Measurements from ENCODE around the gene ZNRF4.

The ZNRF4 gene

DNA sequence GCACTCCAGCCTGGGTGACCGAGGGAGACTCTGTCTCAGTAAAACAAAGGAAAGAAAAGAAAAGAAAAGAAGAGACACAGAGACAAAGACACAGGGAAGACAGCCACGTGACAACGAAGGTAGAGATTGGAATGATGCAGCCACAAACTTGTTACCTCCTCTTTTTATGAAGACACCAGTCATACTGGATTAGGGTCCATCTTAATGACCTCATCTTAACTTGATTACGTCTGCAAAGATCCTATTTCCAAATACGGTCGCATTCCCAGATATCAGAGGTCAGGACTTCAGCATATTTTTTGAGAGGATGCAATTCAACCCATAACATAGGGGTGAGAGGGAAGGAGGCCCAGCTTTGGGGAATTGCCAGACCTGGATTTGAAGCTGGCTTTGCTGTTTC, 4.1 kb downstream of the ZNRF4 start:
- Histone ChIP-seq H3K4me2 (ENCODE audit: low read depth, low read length) (no peak overlapping the region), H3K9me3 (replicated peaks; ENCODE audit: insufficient read depth, low read length) (no peaks in the 10 kb centered on the region), H3K4me1 (ENCODE audit: low read length) (no peaks in the 10 kb centered on the region), H3F3A (ENCODE audit: insufficient read depth, low read length) (no peaks in the 10 kb centered on the region), H3K27me3 (replicated peaks; ENCODE audit: insufficient read depth, low read length) (peaks cover 79% of the 10 kb centered on the region), H4K20me1 (ENCODE audit: insufficient read depth, low read length) (no peaks in the 10 kb centered on the region), H3K79me2 (ENCODE audit: low read length) (no peaks in the 10 kb centered on the region), H3K4me3 (ENCODE audit: low read length) (no peak overlapping the region), H3K27ac (ENCODE audit: low read length) (no peak overlapping the region), H3K36me3 (replicated peaks; ENCODE audit: insufficient read depth, low read length) (no peaks in the 10 kb centered on the region), H2AFZ (ENCODE audit: low read length) (no peak overlapping the region), H3K9me2 (replicated peaks; ENCODE audit: insufficient read depth, low read length) (no peaks in the 10 kb centered on the region), H3K9ac (ENCODE audit: low read length) (no peak overlapping the region)
- no peak for DNase-seq
- TF ChIP-seq EZH2phosphoT487 (IDR thresholded peaks at IDR 0.05; ENCODE audit: low read length) = no peak
- TF ChIP-seq, protein P1, sequence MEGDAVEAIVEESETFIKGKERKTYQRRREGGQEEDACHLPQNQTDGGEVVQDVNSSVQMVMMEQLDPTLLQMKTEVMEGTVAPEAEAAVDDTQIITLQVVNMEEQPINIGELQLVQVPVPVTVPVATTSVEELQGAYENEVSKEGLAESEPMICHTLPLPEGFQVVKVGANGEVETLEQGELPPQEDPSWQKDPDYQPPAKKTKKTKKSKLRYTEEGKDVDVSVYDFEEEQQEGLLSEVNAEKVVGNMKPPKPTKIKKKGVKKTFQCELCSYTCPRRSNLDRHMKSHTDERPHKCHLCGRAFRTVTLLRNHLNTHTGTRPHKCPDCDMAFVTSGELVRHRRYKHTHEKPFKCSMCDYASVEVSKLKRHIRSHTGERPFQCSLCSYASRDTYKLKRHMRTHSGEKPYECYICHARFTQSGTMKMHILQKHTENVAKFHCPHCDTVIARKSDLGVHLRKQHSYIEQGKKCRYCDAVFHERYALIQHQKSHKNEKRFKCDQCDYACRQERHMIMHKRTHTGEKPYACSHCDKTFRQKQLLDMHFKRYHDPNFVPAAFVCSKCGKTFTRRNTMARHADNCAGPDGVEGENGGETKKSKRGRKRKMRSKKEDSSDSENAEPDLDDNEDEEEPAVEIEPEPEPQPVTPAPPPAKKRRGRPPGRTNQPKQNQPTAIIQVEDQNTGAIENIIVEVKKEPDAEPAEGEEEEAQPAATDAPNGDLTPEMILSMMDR (IDR thresholded peaks at IDR 0.05; ENCODE audit: low read length) = no peak
- TF ChIP-seq EZH2 (optimal IDR thresholded peaks at IDR 0.05; ENCODE audit: low read depth, low read length) = no peak

DNA sequence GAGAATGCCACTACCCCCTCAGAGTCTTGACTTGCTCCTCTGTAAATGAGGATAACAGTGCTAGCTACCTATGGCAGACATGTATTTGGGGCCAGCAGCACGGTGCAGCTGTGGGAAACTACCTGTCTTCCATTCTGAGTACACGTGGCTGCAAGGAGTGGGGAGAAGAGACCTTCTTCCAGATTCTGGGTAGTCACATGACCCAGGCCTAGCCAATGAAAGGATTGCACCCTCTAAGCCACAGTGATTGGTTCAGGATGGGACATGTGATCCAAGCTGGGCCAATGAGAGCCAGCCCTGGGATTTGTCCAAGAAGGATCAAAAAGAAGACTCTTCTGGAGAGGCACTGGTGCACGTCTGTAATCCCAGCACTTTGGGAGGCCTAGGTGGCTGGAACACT, 5.5 kb downstream of the ZNRF4 start:
- DNase-seq = no peak
- no peak overlapping the region for H3K4me3 ChIP-seq (ENCODE audit: low read length)

DNA sequence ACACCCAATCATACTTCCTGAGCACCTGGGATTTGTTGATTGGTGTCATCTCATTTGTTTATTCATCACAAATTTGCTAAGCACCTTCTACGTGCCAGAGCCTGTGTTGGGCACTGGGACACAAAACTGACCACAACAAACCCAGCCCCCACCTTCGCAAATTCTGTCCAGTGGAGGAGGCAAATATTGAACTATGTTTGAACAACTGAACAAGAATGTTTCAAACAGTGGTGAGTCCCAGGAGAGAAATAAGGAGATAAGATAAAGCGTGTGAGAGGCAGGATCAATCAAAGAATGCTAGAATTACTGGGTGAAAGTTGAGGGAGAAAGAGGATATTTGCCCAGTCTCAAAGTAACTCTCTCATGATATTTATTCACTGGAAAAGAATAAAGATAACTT, 8.7 kb downstream of the ZNRF4 start:
- Histone ChIP-seq H2AFZ (ENCODE audit: low read length) (no peak overlapping the region), H3K4me1 (ENCODE audit: low read length) (no peaks in the 10 kb centered on the region), H3K9me3 (replicated peaks; ENCODE audit: insufficient read depth, low read length) (no peaks in the 10 kb centered on the region), H3K27ac (ENCODE audit: low read length) (no peak overlapping the region), H3K4me2 (ENCODE audit: low read depth, low read length) (no peak overlapping the region), H4K20me1 (ENCODE audit: insufficient read depth, low read length) (no peaks in the 10 kb centered on the region), H3K79me2 (ENCODE audit: low read length) (no peaks in the 10 kb centered on the region), H3K4me3 (ENCODE audit: low read length) (no peak overlapping the region), H3F3A (ENCODE audit: insufficient read depth, low read length) (no peaks in the 10 kb centered on the region), H3K27me3 (replicated peaks; ENCODE audit: insufficient read depth, low read length) (peaks cover 74% of the 10 kb centered on the region), H3K9ac (ENCODE audit: low read length) (no peak overlapping the region), H3K9me2 (replicated peaks; ENCODE audit: insufficient read depth, low read length) (no peaks in the 10 kb centered on the region), H3K36me3 (replicated peaks; ENCODE audit: insufficient read depth, low read length) (no peaks in the 10 kb centered on the region)
- DNase-seq = no peak
- TF ChIP-seq, protein P1 (IDR thresholded peaks at IDR 0.05; ENCODE audit: low read length) = no peak
- TF ChIP-seq EZH2 (optimal IDR thresholded peaks at IDR 0.05; ENCODE audit: low read depth, low read length) = no peak
- no peak for TF ChIP-seq EZH2phosphoT487 (IDR thresholded peaks at IDR 0.05; ENCODE audit: low read length)

More for the DNA sequence above, 5.5 kb downstream of the ZNRF4 start:
- H3F3A ChIP-seq (ENCODE audit: insufficient read depth, low read length) = no peaks in the 10 kb centered on the region
- no peaks in the 10 kb centered on the region for H4K20me1 ChIP-seq (ENCODE audit: insufficient read depth, low read length)
- H3K27me3 ChIP-seq (replicated peaks; ENCODE audit: insufficient read depth, low read length) = peaks cover 74% of the 10 kb centered on the region
- no peak overlapping the region for H3K27ac ChIP-seq (ENCODE audit: low read length)
- TF ChIP-seq EZH2 (optimal IDR thresholded peaks at IDR 0.05; ENCODE audit: low read depth, low read length) = no peak
- H3K79me2 ChIP-seq (ENCODE audit: low read length) = no peaks in the 10 kb centered on the region
- no peak overlapping the region for H3K4me2 ChIP-seq (ENCODE audit: low read depth, low read length)
- H3K4me1 ChIP-seq (ENCODE audit: low read length) = no peaks in the 10 kb centered on the region
- no peak overlapping the region for H2AFZ ChIP-seq (ENCODE audit: low read length)
- no peak overlapping the region for H3K9ac ChIP-seq (ENCODE audit: low read length)
- no peaks in the 10 kb centered on the region for H3K9me2 ChIP-seq (replicated peaks; ENCODE audit: insufficient read depth, low read length)
- H3K36me3 ChIP-seq (replicated peaks; ENCODE audit: insufficient read depth, low read length) = no peaks in the 10 kb centered on the region
- H3K9me3 ChIP-seq (replicated peaks; ENCODE audit: insufficient read depth, low read length) = no peaks in the 10 kb centered on the region

DNA sequence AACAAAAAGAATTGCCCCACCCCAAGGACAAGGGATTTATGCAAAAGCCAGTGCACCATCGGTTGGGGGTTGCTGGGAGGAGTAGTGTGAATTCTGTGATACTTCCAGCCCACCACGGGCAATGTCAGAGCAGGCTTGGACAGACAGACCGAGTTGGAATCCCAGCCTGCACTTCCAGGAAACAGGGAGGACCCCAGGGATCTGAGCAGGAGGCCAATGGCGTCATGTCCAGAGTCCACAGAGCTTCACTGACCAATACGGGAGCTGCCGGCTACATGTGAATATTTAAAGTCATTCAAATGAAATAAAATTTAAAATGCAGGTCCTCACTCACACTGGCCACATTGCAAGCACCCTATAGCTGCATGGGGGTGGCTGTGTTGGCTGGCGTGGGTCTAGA, 10.9 kb downstream of the ZNRF4 start:
- Histone ChIP-seq H3K27me3 (replicated peaks; ENCODE audit: insufficient read depth, low read length) (peaks cover 82% of the 10 kb centered on the region), H3K27ac (ENCODE audit: low read length) (no peak overlapping the region), H3K9ac (ENCODE audit: low read length) (no peak overlapping the region), H3K4me3 (ENCODE audit: low read length) (no peak overlapping the region), H3K79me2 (ENCODE audit: low read length) (no peaks in the 10 kb centered on the region), H3K9me3 (replicated peaks; ENCODE audit: insufficient read depth, low read length) (no peaks in the 10 kb centered on the region), H3K4me1 (ENCODE audit: low read length) (no peaks in the 10 kb centered on the region), H3K36me3 (replicated peaks; ENCODE audit: insufficient read depth, low read length) (no peaks in the 10 kb centered on the region), H3K4me2 (ENCODE audit: low read depth, low read length) (no peak overlapping the region), H3F3A (ENCODE audit: insufficient read depth, low read length) (no peaks in the 10 kb centered on the region), H3K9me2 (replicated peaks; ENCODE audit: insufficient read depth, low read length) (no peaks in the 10 kb centered on the region), H2AFZ (ENCODE audit: low read length) (no peak overlapping the region), H4K20me1 (ENCODE audit: insufficient read depth, low read length) (no peaks in the 10 kb centered on the region)
- TF ChIP-seq EZH2 (optimal IDR thresholded peaks at IDR 0.05; ENCODE audit: low read depth, low read length) = no peak
- TF ChIP-seq, protein P1 (IDR thresholded peaks at IDR 0.05; ENCODE audit: low read length) = no peak
- TF ChIP-seq EZH2phosphoT487 (IDR thresholded peaks at IDR 0.05; ENCODE audit: low read length) = no peak
- DNase-seq = no peak

Measured in MM.1S (cell line).